CD4-positive, alpha-beta memory T cell (primary cell): ENCODE measurements around the gene ERFE. TPM values are rescaled to one million over a fixed set of nuclear protein-coding genes. Genes with fewer than 3 reads are reported as not detected.
A peak's percentile ranks its signal among the peaks of the same experiment; 100 is the strongest.
"Not testable (repeated sequence)": the region's sequence is repeated elsewhere in the genome, so short reads cannot be mapped to it uniquely, and the experiment has no call there.

Experiments used
- CTCF ChIA-PET: fragments of 350-600 bp; sonication (Branson Sonifier 250); formaldehyde crosslinking; loops from one replicate; lab custom pipeline; 2021; ENCODE audit warnings: inconsistent platforms; ENCODE audit not compliant: partially characterized antibody; lab: Charles Lee
- POLR2A ChIA-PET: fragments of 350-600 bp; sonication (Branson Sonifier 250); formaldehyde crosslinking; loops from one replicate; lab custom pipeline; 2021; ENCODE audit not compliant: partially characterized antibody; lab: Charles Lee
- DNase-seq, 5 donors: peaks; one replicate each; pipeline versions ENCODE4 v3.0.0 to v3.0.0-alpha.2; 2020 to 2022; ENCODE audit warnings: mixed read lengths in 1 of 5
- H3K27ac ChIP-seq: one replicate; pipeline ENCODE4 v1.7.0; 2013; ENCODE audit warnings: low read depth, low read length
- H3K27me3 ChIP-seq: 2 replicates; pipeline ENCODE4 v1.7.0; 2013; ENCODE audit warnings: mild to moderate bottlenecking, low read length, moderate library complexity; ENCODE audit not compliant: insufficient read depth
- H3K36me3 ChIP-seq: 2 replicates; pipeline ENCODE4 v1.7.0; 2013; ENCODE audit warnings: mild to moderate bottlenecking, low read length, moderate library complexity; ENCODE audit not compliant: insufficient read depth
- H3K4me1 ChIP-seq: 2 replicates; pipeline ENCODE4 v1.7.0; 2013; ENCODE audit warnings: mild to moderate bottlenecking, low read length, moderate library complexity; ENCODE audit not compliant: insufficient read depth
- H3K4me3 ChIP-seq, 2 donors: one replicate each; pipeline ENCODE4 v1.7.0; 2013; ENCODE audit warnings: low read length in 2 of 2, mild to moderate bottlenecking in 1 of 2
- H3K9me3 ChIP-seq, 2 donors: one replicate each; pipeline ENCODE4 v1.7.0; 2013; ENCODE audit warnings: low read length in 2 of 2, control low read depth in 1 of 2; ENCODE audit not compliant: control insufficient read depth in 1 of 2
- H3K27ac Mint-ChIP-seq, 7 donors: one replicate each; pipeline ENCODE4 v1.8.0; 2020 to 2021; ENCODE audit warnings: mixed read lengths in 7 of 7, mild to moderate bottlenecking in 6 of 7, inconsistent platforms in 3 of 7, moderate library complexity in 3 of 7
- H3K27me3 Mint-ChIP-seq, 2 donors: one replicate each; pipeline ENCODE4 v1.8.0; 2020 to 2021; ENCODE audit warnings: mixed read lengths in 2 of 2
- H3K36me3 Mint-ChIP-seq, 2 donors: one replicate each; pipeline ENCODE4 v1.8.0; 2020 to 2021; ENCODE audit warnings: mixed read lengths in 2 of 2, inconsistent platforms in 1 of 2, mild to moderate bottlenecking in 1 of 2
- H3K4me1 Mint-ChIP-seq, 4 donors: one replicate each; pipeline ENCODE4 v1.8.0; 2020 to 2021; ENCODE audit warnings: mixed read lengths in 4 of 4, mild to moderate bottlenecking in 1 of 4
- H3K4me3 Mint-ChIP-seq, 8 donors: one replicate each; pipeline ENCODE4 v1.8.0; 2020 to 2021; ENCODE audit warnings: mixed read lengths in 8 of 8, mild to moderate bottlenecking in 7 of 8, moderate library complexity in 6 of 8, inconsistent platforms in 3 of 8
- H3K9me3 Mint-ChIP-seq, 8 donors: one replicate each; pipeline ENCODE4 v1.8.0; 2020 to 2021; ENCODE audit warnings: mixed read lengths in 8 of 8, mild to moderate bottlenecking in 5 of 8, inconsistent platforms in 3 of 8, moderate library complexity in 1 of 8
- intact Hi-C: fragments of 100-400 bp; cut with micrococcal nuclease; formaldehyde crosslinking; loops from one replicate; pipeline ENCODE4 v1.15.1; 2023
- polyA plus RNA-seq, 2 donors: library from polyadenylated mRNA; unstranded; fragments of 300-500 nt; fragmentation: Illumina TruSeq; gene quantifications; one replicate each; pipeline ENCODE4 v1.2.3, GENCODE V29; 2021
- total RNA-seq, 2 experiments: library from RNA; stranded (reverse); gene quantifications; one replicate each; pipeline ENCODE4 v1.2.3, GENCODE V29; 2021

Gene ERFE, protein sequence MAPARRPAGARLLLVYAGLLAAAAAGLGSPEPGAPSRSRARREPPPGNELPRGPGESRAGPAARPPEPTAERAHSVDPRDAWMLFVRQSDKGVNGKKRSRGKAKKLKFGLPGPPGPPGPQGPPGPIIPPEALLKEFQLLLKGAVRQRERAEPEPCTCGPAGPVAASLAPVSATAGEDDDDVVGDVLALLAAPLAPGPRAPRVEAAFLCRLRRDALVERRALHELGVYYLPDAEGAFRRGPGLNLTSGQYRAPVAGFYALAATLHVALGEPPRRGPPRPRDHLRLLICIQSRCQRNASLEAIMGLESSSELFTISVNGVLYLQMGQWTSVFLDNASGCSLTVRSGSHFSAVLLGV
- not detected for total RNA-seq
- polyA plus RNA-seq = not detected

DNA sequence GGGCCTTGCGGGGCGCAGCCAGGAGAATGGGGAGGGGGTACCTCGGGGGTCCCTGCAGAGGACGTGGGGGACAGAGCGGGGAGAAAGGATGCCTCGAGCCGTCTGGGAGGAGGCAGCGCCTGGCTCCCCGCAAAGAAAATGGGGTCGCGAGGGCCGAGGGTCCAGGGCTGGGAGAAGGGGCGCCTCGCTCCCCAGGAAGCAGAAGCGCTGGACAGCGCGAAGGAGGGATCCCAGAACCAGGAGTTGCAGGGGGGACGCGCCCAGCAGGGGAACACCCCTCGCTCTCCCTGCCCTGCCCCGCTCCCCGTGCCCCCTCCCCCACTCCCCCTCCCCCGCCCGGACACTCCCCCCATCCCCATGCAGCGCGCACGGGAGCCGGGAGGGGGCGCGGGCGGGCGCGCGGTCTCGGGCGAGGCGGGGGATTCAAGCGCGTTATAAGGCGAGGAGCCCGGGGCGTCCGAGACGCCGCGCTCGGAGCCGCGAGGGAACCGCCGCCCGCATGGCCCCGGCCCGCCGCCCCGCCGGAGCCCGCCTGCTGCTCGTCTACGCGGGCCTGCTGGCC lies at the start of gene ERFE:
TSS of gene ERFE (plus strand) at position 462 of the 562 bp plus-strand sequence. CDS start at position 500, 38 bp downstream.
- POLR2A ChIA-PET = no interaction called here
- Mint-ChIP-seq H3K36me3 (no peaks in the 10 kb centered on the region), H3K27me3 (peaks cover 9% of the 10 kb centered on the region in 2 donors), H3K9me3 (peaks cover 0 to 2% (median 0%) of the 10 kb centered on the region in 8 donors), H3K4me3 (peak within 1 kb of the TSS; percentile 44 to 80 (median 73)), H3K4me1 (peaks cover 4 to 11% (median 6%) of the 10 kb centered on the region in 4 donors), H3K27ac (no peak within 1 kb of the TSS)
- peak in 4 of 5 donors; percentile 32 to 43 (median 38) for DNase-seq
- Histone ChIP-seq H3K27ac (no peak within 1 kb of the TSS), H3K4me1 (peaks cover 7% of the 10 kb centered on the region), H3K4me3 (no peak within 1 kb of the TSS), H3K27me3 (peaks cover 13% of the 10 kb centered on the region), H3K36me3 (no peaks in the 10 kb centered on the region), H3K9me3 (no peaks in the 10 kb centered on the region)
- intact Hi-C loops = no loop called here
- CTCF ChIA-PET = no interaction called here

DNA sequence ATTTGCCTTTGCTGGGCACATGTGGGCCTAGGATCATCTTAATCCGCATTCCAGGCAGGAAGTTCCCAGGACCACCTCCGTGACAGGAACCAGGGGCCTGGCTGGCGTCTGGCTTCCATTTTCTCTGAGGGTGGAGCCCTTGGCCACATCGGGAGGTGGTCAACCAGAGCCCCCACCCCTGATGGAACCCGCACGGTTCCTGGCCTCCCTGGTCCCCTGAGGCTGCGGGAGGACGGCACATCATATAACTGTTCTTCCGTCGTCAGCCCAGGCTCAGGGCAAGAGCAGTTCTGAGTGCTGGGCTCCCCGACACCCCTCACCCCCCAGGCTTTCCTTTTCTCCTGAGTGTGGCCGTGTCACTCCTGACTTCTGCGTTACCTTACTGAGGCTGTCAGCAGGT lies 45.2 kb upstream of the ERFE start:
- Mint-ChIP-seq H3K27ac (no peak overlapping the region), H3K9me3 (peaks cover 0 to 24% (median 12%) of the 10 kb centered on the region in 8 donors), H3K27me3 (peaks cover 0 to 4% of the 10 kb centered on the region in 2 donors), H3K36me3 (no peaks in the 10 kb centered on the region), H3K4me3 (no peak overlapping the region), H3K4me1 (peaks cover 0 to 10% (median 1%) of the 10 kb centered on the region in 4 donors)
- H3K4me1 ChIP-seq = no peaks in the 10 kb centered on the region
- H3K4me3 ChIP-seq = no peak overlapping the region
- H3K27me3 ChIP-seq = no peaks in the 10 kb centered on the region
- CTCF ChIA-PET = interaction anchor here (1.0 kb wide), 1 partner anchor 25 kb away, joined by 3 read pairs; no protein-coding TSS in a partner anchor
- no peak overlapping the region for H3K27ac ChIP-seq
- no peaks in the 10 kb centered on the region for H3K9me3 ChIP-seq
- intact Hi-C loops = no loop called here
- POLR2A ChIA-PET = no interaction called here
- H3K36me3 ChIP-seq = no peaks in the 10 kb centered on the region
- no peak for DNase-seq

DNA sequence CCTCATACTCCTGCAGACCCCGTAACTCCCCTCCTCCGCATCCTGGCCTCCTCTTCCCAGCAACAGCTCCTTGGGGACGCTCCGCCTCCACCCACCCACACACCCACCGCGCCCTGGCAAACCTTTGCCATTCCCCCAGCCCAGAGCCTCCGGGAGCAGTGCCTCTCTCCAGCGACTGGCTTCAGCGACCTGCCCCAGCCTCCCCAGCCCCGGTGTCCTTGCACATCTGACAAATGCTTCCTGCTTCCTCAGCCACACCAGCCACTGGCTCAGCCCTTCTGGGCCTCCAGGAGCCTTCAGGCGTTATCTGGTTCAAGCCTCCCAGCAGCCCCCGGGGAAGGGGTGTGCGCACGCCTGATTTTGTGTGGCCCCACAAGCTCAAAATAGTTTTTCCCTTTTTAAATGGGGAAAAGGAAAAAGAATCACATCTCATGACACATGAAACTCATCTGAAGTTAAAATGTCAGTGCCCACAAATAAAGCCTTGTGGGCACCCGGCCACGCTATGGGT lies 44.4 kb upstream of the ERFE start:
- H3K27me3 Mint-ChIP-seq = peaks cover 0 to 7% of the 10 kb centered on the region in 2 donors
- DNase-seq = no peak
- POLR2A ChIA-PET = no interaction called here

DNA sequence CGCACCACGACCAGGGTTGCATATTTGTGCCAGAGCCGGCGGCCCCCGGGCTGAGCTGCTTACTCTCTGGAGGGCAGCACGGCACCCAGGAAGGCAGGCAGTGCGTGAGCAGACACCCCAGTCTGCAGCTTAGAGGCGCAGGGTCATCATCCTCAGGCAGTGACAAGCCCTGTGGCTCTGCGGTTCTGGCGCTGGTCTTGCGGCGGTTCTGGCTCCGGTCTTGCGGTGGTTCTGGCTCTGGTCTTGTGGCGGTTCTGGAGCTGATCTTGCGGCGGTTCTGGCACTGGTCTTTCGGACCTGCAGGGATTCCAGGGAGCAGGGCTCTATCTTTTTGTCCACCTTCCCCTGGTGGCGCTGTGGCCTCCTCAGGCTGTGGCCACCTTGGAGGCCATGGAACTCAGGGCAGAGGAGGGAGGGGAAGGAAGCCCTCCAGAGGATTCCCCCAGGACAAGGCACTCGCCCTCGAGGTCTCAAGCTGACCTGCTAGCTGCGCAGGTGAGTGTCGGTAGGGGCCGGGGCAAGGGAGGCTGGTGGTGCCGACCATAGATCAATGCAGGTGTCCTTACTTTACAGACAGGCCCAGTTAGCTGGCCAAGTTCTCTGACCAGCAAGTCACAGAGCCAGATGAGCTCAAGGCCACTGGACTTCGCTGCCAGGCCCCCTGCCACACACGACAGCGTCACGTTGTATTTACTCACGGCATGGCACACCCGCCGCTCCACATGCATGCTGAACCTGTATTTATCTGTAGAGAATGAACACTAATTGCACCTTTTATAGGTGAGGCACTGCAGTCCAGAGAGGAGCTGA lies 43.7 kb upstream of the ERFE start:
- ChIA-PET POLR2A (no interaction called here), CTCF (no interaction called here)
- no peak overlapping the region for H3K4me3 Mint-ChIP-seq
- H3K9me3 Mint-ChIP-seq = peaks cover 0 to 24% (median 12%) of the 10 kb centered on the region in 8 donors
- H3K36me3 ChIP-seq = no peaks in the 10 kb centered on the region
- no peaks in the 10 kb centered on the region for H3K36me3 Mint-ChIP-seq
- intact Hi-C loops = no loop called here
- H3K27ac Mint-ChIP-seq = no peak overlapping the region
- no peaks in the 10 kb centered on the region for H3K4me1 ChIP-seq
- H3K27me3 ChIP-seq = no peaks in the 10 kb centered on the region
- no peak overlapping the region for H3K27ac ChIP-seq
- no peaks in the 10 kb centered on the region for H3K9me3 ChIP-seq
- H3K4me3 ChIP-seq = no peak overlapping the region
- DNase-seq = no peak
- no peaks in the 10 kb centered on the region for H3K4me1 Mint-ChIP-seq
- peaks cover 0 to 7% of the 10 kb centered on the region in 2 donors for H3K27me3 Mint-ChIP-seq

More for the DNA sequence above, 44.4 kb upstream of the ERFE start:
- intact Hi-C loops = no loop called here
- Mint-ChIP-seq H3K27ac (no peak overlapping the region), H3K4me1 (peaks cover 0 to 4% (median 1%) of the 10 kb centered on the region in 4 donors), H3K36me3 (no peaks in the 10 kb centered on the region), H3K4me3 (no peak overlapping the region), H3K9me3 (peaks cover 0 to 24% (median 12%) of the 10 kb centered on the region in 8 donors)
- CTCF ChIA-PET = no interaction called here
- Histone ChIP-seq H3K27ac (no peak overlapping the region), H3K36me3 (no peaks in the 10 kb centered on the region), H3K4me3 (no peak overlapping the region), H3K27me3 (no peaks in the 10 kb centered on the region), H3K9me3 (no peaks in the 10 kb centered on the region), H3K4me1 (no peaks in the 10 kb centered on the region)

DNA sequence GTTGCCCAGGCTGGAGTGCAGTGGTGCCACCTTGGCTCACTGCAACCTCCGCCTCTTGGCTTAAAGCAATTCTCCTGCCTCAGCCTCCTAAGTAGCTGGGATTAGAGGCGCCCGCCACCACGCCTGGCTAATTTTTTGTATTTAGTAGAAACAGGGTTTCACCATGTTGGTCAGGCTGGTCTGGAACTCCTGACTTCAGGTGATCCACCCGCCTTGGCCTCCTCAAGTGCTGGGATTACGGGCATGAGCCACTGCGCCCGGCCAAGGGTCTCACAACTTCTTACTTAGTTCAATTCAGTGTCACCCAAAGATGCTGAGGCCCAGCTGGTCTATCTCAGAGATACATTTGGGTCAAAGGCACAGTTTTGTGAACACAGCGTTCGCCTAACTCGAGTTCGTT lies 43.1 kb upstream of the ERFE start:
- H3K4me3 ChIP-seq, intact Hi-C loops, H3K4me1 Mint-ChIP-seq, H3K9me3 ChIP-seq, POLR2A ChIA-PET, H3K36me3 ChIP-seq, H3K4me1 ChIP-seq, H3K27me3 Mint-ChIP-seq, CTCF ChIA-PET, H3K27me3 ChIP-seq, H3K36me3 Mint-ChIP-seq, H3K4me3 Mint-ChIP-seq, H3K27ac Mint-ChIP-seq, H3K27ac ChIP-seq, DNase-seq: not testable (repeated sequence)
- peaks cover 0 to 24% (median 12%) of the 10 kb centered on the region in 8 donors for H3K9me3 Mint-ChIP-seq

DNA sequence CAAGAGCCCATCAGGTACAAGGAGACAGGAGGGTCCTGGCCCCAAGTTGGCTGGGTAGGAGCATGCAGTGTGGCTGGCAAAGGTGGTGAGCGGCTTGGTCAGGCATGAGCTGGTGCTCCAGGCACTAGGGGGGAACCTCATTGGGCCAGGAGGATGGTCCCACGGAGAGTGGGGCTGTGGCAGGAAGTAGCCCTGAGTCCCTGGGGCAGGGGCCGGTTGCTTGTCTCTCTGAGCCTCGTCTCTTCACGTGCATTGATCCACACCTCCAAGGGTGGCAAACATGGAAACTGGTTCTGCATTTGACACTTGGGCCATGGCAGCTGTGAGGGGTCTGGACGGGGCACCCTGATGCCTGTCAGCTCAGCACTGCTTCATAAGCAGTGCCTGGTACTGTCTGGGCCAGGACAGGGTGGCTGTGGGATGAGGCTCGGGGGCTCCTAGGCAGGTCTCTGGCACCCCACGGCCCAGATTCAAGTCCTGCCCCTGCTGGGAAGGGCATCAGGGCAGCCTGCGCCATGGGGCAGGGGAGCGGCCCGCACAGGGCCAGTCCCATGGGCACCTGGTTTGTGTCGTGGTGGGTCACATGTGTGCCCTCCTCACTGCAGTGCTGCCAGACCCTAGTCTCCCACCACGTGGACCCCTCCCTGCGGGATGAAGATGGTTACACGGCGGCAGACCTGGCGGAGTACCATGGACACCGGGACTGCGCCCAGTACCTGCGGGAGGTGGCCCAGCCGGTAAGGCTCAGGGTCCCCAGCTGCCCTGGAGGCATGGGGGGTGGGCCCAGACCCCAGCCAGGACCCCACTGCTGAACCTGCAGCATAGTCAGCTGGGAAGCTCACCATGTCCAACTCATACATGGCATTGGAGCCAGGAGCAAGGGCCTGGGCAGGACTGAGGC lies 42.2 kb upstream of the ERFE start:
- CTCF ChIA-PET = no interaction called here
- no peak overlapping the region for H3K27ac Mint-ChIP-seq
- intact Hi-C loops = no loop called here

More for the DNA sequence above, 42.2 kb upstream of the ERFE start:
- peaks cover 0 to 20% (median 12%) of the 10 kb centered on the region in 8 donors for H3K9me3 Mint-ChIP-seq
- POLR2A ChIA-PET = no interaction called here
- no peak overlapping the region for H3K27ac ChIP-seq
- H3K36me3 ChIP-seq = no peaks in the 10 kb centered on the region
- no peaks in the 10 kb centered on the region for H3K36me3 Mint-ChIP-seq
- no peaks in the 10 kb centered on the region for H3K27me3 ChIP-seq
- H3K27me3 Mint-ChIP-seq = peaks cover 0 to 7% of the 10 kb centered on the region in 2 donors
- no peak for DNase-seq
- no peak overlapping the region for H3K4me3 Mint-ChIP-seq
- H3K4me3 ChIP-seq = no peak overlapping the region
- no peaks in the 10 kb centered on the region for H3K4me1 ChIP-seq
- no peaks in the 10 kb centered on the region for H3K4me1 Mint-ChIP-seq
- no peaks in the 10 kb centered on the region for H3K9me3 ChIP-seq
